Keratinocyte (primary cell): ENCODE results near the gene MEG3. TPM values are rescaled to one million over a fixed set of nuclear protein-coding genes. Genes with fewer than 3 reads are reported as not detected.

Source experiments
- DNase-seq: peaks from one replicate; pipeline ENCODE4 v3.0.0-alpha.2; 2011; ENCODE audit warnings: low read depth, missing footprints, low spot score
- FAIRE-seq: peaks from 2 replicates; lab custom pipeline; 2011; peaks lifted over from hg19 to GRCh38; lab: Jason Lieb, UNC
- H2AFZ ChIP-seq: 2 replicates; pipeline ENCODE4 v1.6.0; 2012; ENCODE audit warnings: low read length, control low read depth, inconsistent platforms; ENCODE audit not compliant: control insufficient read depth
- H3K27ac ChIP-seq: 2 replicates; pipeline ENCODE4 v1.5.1; 2011; ENCODE audit warnings: low read length; ENCODE audit not compliant: control insufficient read depth, insufficient read depth
- H3K27me3 ChIP-seq: 3 replicates; pipeline ENCODE4 v1.6.0; 2011; ENCODE audit warnings: low read length; ENCODE audit not compliant: control insufficient read depth, insufficient read depth; ENCODE audit errors: extremely low read depth
- H3K36me3 ChIP-seq, 2 experiments: 2 replicates in 1 of 2; 3 replicates in 1 of 2; pipeline ENCODE4 v1.5.1; 2011; ENCODE audit warnings: low read length in 2 of 2, mild to moderate bottlenecking in 1 of 2; ENCODE audit not compliant: control insufficient read depth in 2 of 2, insufficient read depth in 2 of 2; ENCODE audit errors: extremely low read depth in 1 of 2
- H3K4me1 ChIP-seq: 3 replicates; pipeline ENCODE4 v1.5.1; 2011; ENCODE audit warnings: low read length; ENCODE audit not compliant: control insufficient read depth, insufficient read depth; ENCODE audit errors: extremely low read depth
- H3K4me2 ChIP-seq: 3 replicates; pipeline ENCODE4 v1.6.0; 2011; ENCODE audit warnings: low read depth, low read length; ENCODE audit not compliant: control insufficient read depth, insufficient read depth; ENCODE audit errors: extremely low read depth
- H3K4me3 ChIP-seq, 3 experiments: fragments of 200-600 bp in 1 of 3; sonication (generic) in 1 of 3; 2 replicates in 2 of 3; 3 replicates in 1 of 3; pipeline ENCODE4 v1.5.1; 2011 to 2016; ENCODE audit warnings: low read length in 3 of 3, mild to moderate bottlenecking in 3 of 3, control low read depth in 2 of 3, inconsistent platforms in 1 of 3, low read depth in 1 of 3, mixed read lengths in 1 of 3, mixed run types in 1 of 3, moderate library complexity in 1 of 3; ENCODE audit not compliant: control insufficient read depth in 2 of 3, insufficient read depth in 2 of 3; ENCODE audit errors: extremely low read depth in 1 of 3
- H3K79me2 ChIP-seq: 2 replicates; pipeline ENCODE4 v1.6.0; 2012; ENCODE audit warnings: low read length; ENCODE audit not compliant: control insufficient read depth, insufficient read depth
- H3K9ac ChIP-seq: 3 replicates; pipeline ENCODE4 v1.6.0; 2011; ENCODE audit warnings: low read length; ENCODE audit not compliant: control insufficient read depth, insufficient read depth; ENCODE audit errors: extremely low read depth
- H3K9me1 ChIP-seq: 3 replicates; pipeline ENCODE4 v1.6.0; 2011; ENCODE audit warnings: low read length; ENCODE audit not compliant: control insufficient read depth, insufficient read depth; ENCODE audit errors: extremely low read depth
- H3K9me3 ChIP-seq: 2 replicates; pipeline ENCODE4 v1.5.1; 2012; ENCODE audit warnings: low read depth, low read length; ENCODE audit not compliant: control insufficient read depth
- H4K20me1 ChIP-seq: 3 replicates; pipeline ENCODE4 v1.6.0; 2011; ENCODE audit warnings: low read length; ENCODE audit not compliant: control insufficient read depth, insufficient read depth; ENCODE audit errors: extremely low read depth
- CTCF ChIP-seq, 3 experiments: IDR thresholded peaks in 1 of 3; conservative IDR thresholded peaks in 1 of 3; optimal IDR thresholded peaks in 1 of 3; 2 replicates in 2 of 3; 3 replicates in 1 of 3; pipeline versions ENCODE3 to v1.5.1; 2011; ENCODE audit warnings: low read length in 3 of 3, mild to moderate bottlenecking in 3 of 3, moderate library complexity in 2 of 3, control low read depth in 1 of 3, inconsistent platforms in 1 of 3; ENCODE audit not compliant: insufficient read depth in 2 of 3; ENCODE audit errors: extremely low read depth in 1 of 3
- EZH2 ChIP-seq: IDR thresholded peaks from one replicate; pipeline ENCODE4 v1.6.1; 2012; ENCODE audit warnings: inconsistent platforms, mild to moderate bottlenecking, low read length, moderate library complexity
- dilution Hi-C: fragments of 300-500 bp; cut with MboI; formaldehyde crosslinking; loops from one replicate; pipeline ENCODE4 v1.7.0; 2020; ENCODE audit warnings: low sequenced_read_pairs; ENCODE audit not compliant: extremely low pct_ligation_motif_present
- polyA plus RNA-seq, 5 experiments: library from polyadenylated mRNA; depleted of rRNA in 3 of 5; stranded (reverse) in 3 of 5; stranded (forward) in 1 of 5; unstranded in 1 of 5; fragments of >200 nt; gene quantifications; 1 replicate in 1 of 5; 2 replicates in 3 of 5; 3 replicates in 1 of 5; pipeline versions ENCODE4 v1.2.1 to v1.2.3, GENCODE V29; 2011 to 2012; ENCODE audit warnings: missing spikeins in 2 of 5, low read depth in 1 of 5, low replicate concordance in 1 of 5

Gene MEG3
- polyA plus RNA-seq, 1 donor (not counting 4 experiments of a cell fraction or from before 2014, with no cell fraction given): 5.6 TPM

DNA sequence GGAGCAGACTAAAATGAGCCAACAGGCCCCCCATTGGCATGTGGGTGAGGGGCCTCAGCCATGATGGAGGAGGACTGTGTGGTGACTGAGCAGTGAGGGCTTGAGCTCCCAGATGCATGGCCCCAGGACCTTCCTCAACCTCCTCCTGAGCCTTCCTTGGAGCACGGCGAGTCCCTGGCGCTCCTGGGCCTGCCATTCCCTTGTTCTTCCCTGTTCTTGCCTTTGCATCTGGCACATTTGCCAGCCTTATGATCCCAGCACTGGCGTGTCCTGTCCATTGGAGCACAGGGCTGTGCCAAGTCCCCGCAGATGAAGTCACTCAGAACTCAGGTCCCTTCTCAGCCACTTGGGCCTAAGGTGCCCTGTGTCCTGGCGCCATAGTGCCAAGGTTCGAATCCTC lies 40.3 kb upstream of the MEG3 start:
- Histone ChIP-seq H3K4me1 (no peaks in the 10 kb centered on the region), H3K27ac (no peak overlapping the region), H3K4me2 (no peak overlapping the region), H3K36me3 (no peaks in the 10 kb centered on the region), H3K79me2 (no peaks in the 10 kb centered on the region), H3K9ac (no peak overlapping the region), H3K9me3 (no peaks in the 10 kb centered on the region), H2AFZ (no peak overlapping the region), H4K20me1 (peaks cover 3% of the 10 kb centered on the region), H3K4me3 (no peak overlapping the region), H3K27me3 (peaks cover 25% of the 10 kb centered on the region), H3K9me1 (no peaks in the 10 kb centered on the region)
- FAIRE-seq (no peak), DNase-seq (no peak)
- dilution Hi-C loops: no loop called here
- TF ChIP-seq CTCF (optimal IDR thresholded peaks at IDR 0.05 in 1 of 3, IDR thresholded peaks at IDR 0.05 in 1 of 3, conservative IDR thresholded peaks at IDR 0.05 in 1 of 3; ENCODE audit: extremely low read depth in 1 of 3, insufficient read depth in 2 of 3, low read length in 3 of 3) (no peak), EZH2 (no peak)

DNA sequence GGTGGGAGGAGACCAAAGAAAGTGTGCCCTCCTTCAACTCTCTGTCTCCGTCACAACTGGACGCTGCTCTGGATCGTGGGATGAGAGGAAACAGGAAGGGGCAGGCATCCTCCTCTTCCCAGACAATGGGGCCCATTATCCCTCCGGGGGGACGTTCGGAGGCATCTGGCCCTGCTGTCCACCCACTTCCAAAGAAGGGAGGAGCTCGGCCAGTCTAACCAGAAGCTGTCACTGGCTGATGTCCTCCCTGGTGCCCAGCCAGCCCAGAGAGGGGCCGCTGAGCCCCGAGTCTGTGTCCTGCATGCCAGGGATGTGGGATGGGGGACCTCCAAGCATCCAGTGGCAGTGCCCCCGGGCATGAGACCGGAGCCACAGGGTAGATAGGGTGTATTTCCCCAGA lies 39.8 kb upstream of the MEG3 start:
- H3K4me2 ChIP-seq: no peak overlapping the region
- no peak overlapping the region for H3K4me3 ChIP-seq
- H3K79me2 ChIP-seq: no peaks in the 10 kb centered on the region
- DNase-seq (no peak), FAIRE-seq (no peak)
- H3K9ac ChIP-seq: no peak overlapping the region
- no peaks in the 10 kb centered on the region for H3K9me1 ChIP-seq
- dilution Hi-C loops: no loop called here
- no peaks in the 10 kb centered on the region for H3K4me1 ChIP-seq
- H2AFZ ChIP-seq: no peak overlapping the region
- H3K27me3 ChIP-seq: peaks cover 20% of the 10 kb centered on the region
- H3K27ac ChIP-seq: no peak overlapping the region
- peaks cover 3% of the 10 kb centered on the region for H4K20me1 ChIP-seq
- H3K36me3 ChIP-seq: no peaks in the 10 kb centered on the region
- TF ChIP-seq CTCF (optimal IDR thresholded peaks at IDR 0.05 in 1 of 3, IDR thresholded peaks at IDR 0.05 in 1 of 3, conservative IDR thresholded peaks at IDR 0.05 in 1 of 3; ENCODE audit: extremely low read depth in 1 of 3, insufficient read depth in 2 of 3, low read length in 3 of 3) (no peak), EZH2 (no peak)
- H3K9me3 ChIP-seq: no peaks in the 10 kb centered on the region
